Ascending aorta (tissue), 2 donors: ENCODE measurements around the gene UMAD1. TPM values are rescaled to one million over a fixed set of nuclear protein-coding genes. Genes with fewer than 3 reads are reported as not detected.

Experiments used
- DNase-seq, 2 donors: peaks; one replicate each; pipeline ENCODE4 v3.0.0-alpha.2; 2019; ENCODE audit warnings: low spot score in 2 of 2
- H3K27ac ChIP-seq, 2 donors: fragments of 200-600 bp; sonication (generic); one replicate each; pipeline ENCODE4 v1.5.1; 2016 to 2017; ENCODE audit warnings: mild to moderate bottlenecking in 1 of 2
- H3K27me3 ChIP-seq: fragments of 200-600 bp; sonication (generic); one replicate; pipeline ENCODE4 v1.5.1; 2017
- H3K36me3 ChIP-seq, 2 donors: fragments of 200-600 bp; sonication (generic); one replicate each; pipeline ENCODE4 v1.5.1; 2016
- H3K4me1 ChIP-seq, 2 donors: fragments of 200-600 bp; sonication (generic); one replicate each; pipeline ENCODE4 v1.5.1; 2016 to 2017; ENCODE audit warnings: mild to moderate bottlenecking in 1 of 2
- H3K4me3 ChIP-seq, 2 donors: fragments of 200-600 bp; sonication (generic); one replicate each; pipeline ENCODE4 v1.5.1; 2016 to 2017; ENCODE audit warnings: mild to moderate bottlenecking in 1 of 2
- H3K9me3 ChIP-seq, 2 donors: fragments of 200-600 bp; sonication (generic); one replicate each; pipeline ENCODE4 v1.5.1; 2016
- intact Hi-C: fragments of 100-400 bp; cut with DNase I; formaldehyde crosslinking; loops from one replicate; pipeline ENCODE4 v1.15.1; 2023
- total RNA-seq: library from RNA; depleted of rRNA; stranded (reverse); fragments of >200 nt; gene quantifications from one replicate; pipeline ENCODE4 v1.1.0, GENCODE V29; 2016
- TF ChIP-seq, protein P1 (sequence below), 3 experiments: fragments of 200-600 bp in 2 of 3; fragments of 450-650 bp in 1 of 3; sonication (generic) in 2 of 3; IDR thresholded peaks; one replicate each; pipeline ENCODE4 v1.5.1; 2016 to 2019; ENCODE audit warnings: antibody characterized with exemption in 3 of 3, mild to moderate bottlenecking in 1 of 3, moderate library complexity in 1 of 3

UMAD1 gene
- total RNA-seq, 1 donor from 2014 or later: 17.7 TPM

DNA sequence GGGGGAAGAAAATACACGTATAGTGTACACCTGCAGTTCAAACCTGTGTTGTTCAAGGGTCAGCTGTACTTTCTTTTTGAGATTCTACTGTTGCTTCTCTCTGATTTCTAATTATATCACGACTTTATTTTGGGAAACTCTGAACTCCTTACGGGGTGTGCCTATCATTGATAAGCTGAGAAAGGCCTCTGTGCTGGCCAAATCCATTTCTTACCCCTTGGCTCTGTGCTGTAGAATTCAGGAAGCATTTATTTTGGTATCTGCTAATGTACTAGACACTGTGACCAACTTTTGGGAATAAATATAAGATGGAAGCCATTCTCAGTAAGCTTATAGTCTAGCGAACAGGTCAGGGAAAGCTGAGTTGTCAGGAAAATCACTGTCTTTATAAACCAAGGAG, 104.7 kb downstream of the UMAD1 start:
- TF ChIP-seq, protein P1, sequence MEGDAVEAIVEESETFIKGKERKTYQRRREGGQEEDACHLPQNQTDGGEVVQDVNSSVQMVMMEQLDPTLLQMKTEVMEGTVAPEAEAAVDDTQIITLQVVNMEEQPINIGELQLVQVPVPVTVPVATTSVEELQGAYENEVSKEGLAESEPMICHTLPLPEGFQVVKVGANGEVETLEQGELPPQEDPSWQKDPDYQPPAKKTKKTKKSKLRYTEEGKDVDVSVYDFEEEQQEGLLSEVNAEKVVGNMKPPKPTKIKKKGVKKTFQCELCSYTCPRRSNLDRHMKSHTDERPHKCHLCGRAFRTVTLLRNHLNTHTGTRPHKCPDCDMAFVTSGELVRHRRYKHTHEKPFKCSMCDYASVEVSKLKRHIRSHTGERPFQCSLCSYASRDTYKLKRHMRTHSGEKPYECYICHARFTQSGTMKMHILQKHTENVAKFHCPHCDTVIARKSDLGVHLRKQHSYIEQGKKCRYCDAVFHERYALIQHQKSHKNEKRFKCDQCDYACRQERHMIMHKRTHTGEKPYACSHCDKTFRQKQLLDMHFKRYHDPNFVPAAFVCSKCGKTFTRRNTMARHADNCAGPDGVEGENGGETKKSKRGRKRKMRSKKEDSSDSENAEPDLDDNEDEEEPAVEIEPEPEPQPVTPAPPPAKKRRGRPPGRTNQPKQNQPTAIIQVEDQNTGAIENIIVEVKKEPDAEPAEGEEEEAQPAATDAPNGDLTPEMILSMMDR (IDR thresholded peaks at IDR 0.05): no peak
- Histone ChIP-seq H3K4me3 (no peak overlapping the region), H3K27me3 (no peaks in the 10 kb centered on the region), H3K36me3 (no peaks in the 10 kb centered on the region), H3K27ac (no peak overlapping the region), H3K9me3 (no peaks in the 10 kb centered on the region), H3K4me1 (no peaks in the 10 kb centered on the region)
- no peak for DNase-seq
- intact Hi-C loops: no loop called here

DNA sequence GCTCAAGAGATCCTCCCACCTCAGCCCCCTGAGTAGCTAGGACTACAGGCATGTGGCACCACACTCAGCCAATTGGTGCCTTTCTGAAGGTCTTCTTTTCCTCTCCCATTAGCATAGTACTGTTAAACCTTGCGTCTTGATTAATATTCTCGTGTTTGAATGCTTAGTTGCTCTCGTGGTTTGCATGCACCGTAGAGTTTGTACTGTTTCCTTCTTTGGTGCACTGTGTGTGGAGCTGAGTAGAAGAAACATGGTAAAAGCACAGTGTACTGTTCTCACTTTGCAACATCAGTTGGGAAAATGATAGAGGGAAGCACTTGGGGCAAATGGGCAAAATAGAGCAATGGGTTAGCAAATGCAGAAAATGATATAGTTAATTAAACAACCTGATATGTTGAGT, 105.4 kb downstream of the UMAD1 start:
- intact Hi-C loops: no loop called here
- DNase-seq: no peak
- TF ChIP-seq, protein P1 (IDR thresholded peaks at IDR 0.05): no peak
- no peak overlapping the region for H3K27ac ChIP-seq
- no peaks in the 10 kb centered on the region for H3K36me3 ChIP-seq
- no peak overlapping the region for H3K4me3 ChIP-seq
- no peaks in the 10 kb centered on the region for H3K27me3 ChIP-seq
- no peaks in the 10 kb centered on the region for H3K4me1 ChIP-seq
- no peaks in the 10 kb centered on the region for H3K9me3 ChIP-seq

DNA sequence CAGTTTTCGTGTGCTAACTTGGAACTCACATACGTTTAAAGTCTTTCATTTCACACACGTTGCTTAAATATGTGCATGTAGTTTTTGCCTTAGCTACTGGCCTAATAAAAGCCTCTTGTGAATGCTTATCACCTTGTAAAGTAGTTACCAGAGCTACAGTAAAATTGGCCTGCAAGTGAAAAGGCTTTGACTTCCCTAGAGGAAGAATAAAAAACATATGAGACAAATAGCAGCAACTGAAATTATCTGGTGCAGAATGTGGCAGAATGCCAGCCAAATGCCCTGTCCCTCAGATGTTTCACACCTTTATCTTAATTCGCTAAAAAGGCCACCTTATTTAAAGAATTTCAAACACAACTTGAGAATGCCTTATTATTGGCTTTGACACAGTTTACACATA, 105.9 kb downstream of the UMAD1 start:
- Histone ChIP-seq H3K36me3 (no peaks in the 10 kb centered on the region), H3K27me3 (no peaks in the 10 kb centered on the region), H3K4me1 (peaks cover 0 to 2% of the 10 kb centered on the region in 2 donors), H3K9me3 (no peaks in the 10 kb centered on the region), H3K27ac (no peak overlapping the region), H3K4me3 (no peak overlapping the region)
- DNase-seq: no peak
- intact Hi-C loops: no loop called here
- TF ChIP-seq, protein P1 (IDR thresholded peaks at IDR 0.05): no peak

DNA sequence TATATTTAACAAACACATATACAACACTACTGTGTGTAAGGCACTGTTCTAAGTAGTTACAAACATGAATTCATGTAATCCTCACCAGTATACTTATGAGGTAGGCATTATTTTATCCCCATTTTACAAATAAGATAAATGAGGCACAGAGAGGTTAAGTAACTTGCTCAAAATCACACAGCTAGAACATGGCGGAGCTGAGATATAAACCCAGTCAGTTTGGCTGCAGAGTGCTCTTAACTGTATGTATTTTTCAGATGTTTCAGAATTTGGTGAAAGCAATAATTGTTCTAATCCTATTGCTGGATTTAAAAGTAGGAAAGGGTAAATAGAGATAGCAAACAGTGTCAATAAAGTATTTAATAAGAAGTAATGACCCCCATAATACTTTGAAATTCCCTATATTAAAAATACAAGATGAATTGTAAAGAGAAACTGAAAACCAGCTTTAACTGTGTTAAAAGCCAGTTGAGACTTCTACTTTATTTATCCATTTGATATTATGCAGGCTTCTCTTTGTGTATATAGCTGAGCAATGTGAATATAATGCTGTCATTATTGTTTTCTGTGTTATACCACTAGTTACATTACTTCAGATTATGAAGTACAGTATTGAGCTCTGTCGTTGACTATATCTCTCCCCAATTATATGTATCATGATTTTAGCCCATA, 110.2 kb downstream of the UMAD1 start:
- TF ChIP-seq, protein P1 (IDR thresholded peaks at IDR 0.05): no peak
- Histone ChIP-seq H3K27me3 (no peaks in the 10 kb centered on the region), H3K4me1 (peaks cover 0 to 2% of the 10 kb centered on the region in 2 donors), H3K9me3 (no peaks in the 10 kb centered on the region), H3K27ac (no peak overlapping the region), H3K36me3 (no peaks in the 10 kb centered on the region), H3K4me3 (no peak overlapping the region)
- DNase-seq: no peak
- intact Hi-C loops: no loop called here

DNA sequence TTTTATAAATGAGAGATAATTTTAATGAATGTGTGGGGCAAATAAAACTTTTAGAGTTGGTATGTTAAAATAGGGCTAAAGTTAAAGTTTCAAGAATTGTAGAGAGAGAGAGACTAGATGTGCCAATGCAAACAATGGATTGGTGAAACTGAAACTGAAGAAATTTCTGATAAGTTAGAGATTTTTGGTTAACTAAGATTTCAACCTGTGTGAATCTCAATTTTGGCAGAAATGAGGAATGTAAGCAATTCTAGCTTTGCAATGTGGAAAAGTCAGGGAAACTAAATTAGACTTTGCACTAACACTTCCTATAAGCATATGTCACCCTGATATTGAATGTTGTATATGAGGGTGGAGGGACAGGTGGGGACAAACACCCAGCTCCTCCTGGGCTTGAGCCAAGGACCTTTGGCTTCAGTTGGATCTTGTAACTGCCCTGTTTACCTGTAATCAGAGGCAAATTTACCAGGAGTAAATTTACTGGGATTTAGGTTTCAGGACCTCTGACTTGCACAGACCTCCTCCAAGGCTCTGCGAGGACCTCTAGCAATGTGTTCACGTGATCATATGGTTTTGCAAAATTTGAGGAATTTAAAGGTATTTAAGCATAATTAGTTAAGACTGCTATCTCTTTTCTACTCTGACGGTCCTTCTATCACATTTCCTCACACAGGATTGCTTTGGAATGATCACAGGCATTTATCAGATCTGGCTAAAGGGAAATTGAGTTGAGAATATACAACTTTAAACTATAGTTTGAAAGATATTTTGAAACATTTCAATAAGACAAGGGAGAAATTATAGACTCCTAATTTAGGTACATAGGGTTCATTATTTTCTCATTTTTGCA, 110.9 kb downstream of the UMAD1 start:
- H3K27ac ChIP-seq: no peak overlapping the region
- no peak for DNase-seq

More for the DNA sequence above, 110.9 kb downstream of the UMAD1 start:
- TF ChIP-seq, protein P1 (IDR thresholded peaks at IDR 0.05): no peak
- H3K27me3 ChIP-seq: no peaks in the 10 kb centered on the region
- no peak overlapping the region for H3K4me3 ChIP-seq
- H3K4me1 ChIP-seq: peaks cover 0 to 2% of the 10 kb centered on the region in 2 donors
- H3K9me3 ChIP-seq: no peaks in the 10 kb centered on the region
- intact Hi-C loops: no loop called here
- H3K36me3 ChIP-seq: no peaks in the 10 kb centered on the region
